ENCODE results near the gene DIDO1.

DIDO1 gene

GRCh38 chr20:62947532-62948300 lies 21.4 kb upstream of the DIDO1 start:
- H3K4me1 Mint-ChIP-seq (ENCODE audit: low read depth), result peaks cover 14% of the 10 kb centered on the region
- no peak overlapping the region for H3K4me3 Mint-ChIP-seq
- no peaks in the 10 kb centered on the region for H3K27me3 Mint-ChIP-seq
- H3K9me3 Mint-ChIP-seq, result no peaks in the 10 kb centered on the region
- no peak for DNase-seq
- H3K36me3 Mint-ChIP-seq (ENCODE audit: low read depth), result peaks cover 83% of the 10 kb centered on the region
- no peak overlapping the region for H3K27ac Mint-ChIP-seq

- no peaks in the 10 kb centered on the region for H3K27me3 Mint-ChIP-seq
Measured at GRCh38 chr20:62946918-62947317, 20.6 kb upstream of the DIDO1 start.

GRCh38 chr20:62945771-62946339 lies 19.6 kb upstream of the DIDO1 start:
- Mint-ChIP-seq H3K9me3 (no peaks in the 10 kb centered on the region), H3K27me3 (no peaks in the 10 kb centered on the region), H3K4me1 (ENCODE audit: low read depth) (peaks cover 23% of the 10 kb centered on the region), H3K27ac (no peak overlapping the region), H3K36me3 (ENCODE audit: low read depth) (peaks cover 100% of the 10 kb centered on the region), H3K4me3 (no peak overlapping the region)
- no peak for DNase-seq

More at GRCh38 chr20:62946918-62947317, 20.6 kb upstream of the DIDO1 start:
- Mint-ChIP-seq H3K36me3 (ENCODE audit: low read depth) (peaks cover 91% of the 10 kb centered on the region), H3K4me3 (no peak overlapping the region), H3K4me1 (ENCODE audit: low read depth) (peaks cover 15% of the 10 kb centered on the region), H3K27ac (peak overlapping the region; percentile 16), H3K9me3 (no peaks in the 10 kb centered on the region)
- no peak for DNase-seq

- DNase-seq, result no peak
- H3K4me1 Mint-ChIP-seq (ENCODE audit: low read depth), result peaks cover 28% of the 10 kb centered on the region
- no peak overlapping the region for H3K4me3 Mint-ChIP-seq
- peaks cover 95% of the 10 kb centered on the region for H3K36me3 Mint-ChIP-seq (ENCODE audit: low read depth)
- H3K27me3 Mint-ChIP-seq, result no peaks in the 10 kb centered on the region
- peak overlapping the region; percentile 34 for H3K27ac Mint-ChIP-seq
- no peaks in the 10 kb centered on the region for H3K9me3 Mint-ChIP-seq
Measured at GRCh38 chr20:62944746-62945145, 18.4 kb upstream of the DIDO1 start.

GRCh38 chr20:62944184-62944583 lies 17.9 kb upstream of the DIDO1 start:
- H3K9me3 Mint-ChIP-seq, result no peaks in the 10 kb centered on the region
- H3K27me3 Mint-ChIP-seq, result no peaks in the 10 kb centered on the region
- no peak for DNase-seq
- H3K27ac Mint-ChIP-seq, result peak overlapping the region; percentile 34
- peaks cover 94% of the 10 kb centered on the region for H3K36me3 Mint-ChIP-seq (ENCODE audit: low read depth)
- no peak overlapping the region for H3K4me3 Mint-ChIP-seq
- peaks cover 33% of the 10 kb centered on the region for H3K4me1 Mint-ChIP-seq (ENCODE audit: low read depth)

GRCh38 chr20:62943396-62943795 lies 17.1 kb upstream of the DIDO1 start:
- Mint-ChIP-seq H3K9me3 (no peaks in the 10 kb centered on the region), H3K36me3 (ENCODE audit: low read depth) (peaks cover 94% of the 10 kb centered on the region), H3K4me3 (no peak overlapping the region), H3K4me1 (ENCODE audit: low read depth) (peaks cover 35% of the 10 kb centered on the region), H3K27ac (peak overlapping the region; percentile 37), H3K27me3 (no peaks in the 10 kb centered on the region)
- no peak for DNase-seq

- Mint-ChIP-seq H3K9me3 (no peaks in the 10 kb centered on the region), H3K36me3 (ENCODE audit: low read depth) (peaks cover 88% of the 10 kb centered on the region), H3K27ac (no peak overlapping the region), H3K27me3 (no peaks in the 10 kb centered on the region), H3K4me1 (ENCODE audit: low read depth) (peaks cover 35% of the 10 kb centered on the region), H3K4me3 (no peak overlapping the region)
- no peak for DNase-seq
Measured at GRCh38 chr20:62942456-62942855, 16.2 kb upstream of the DIDO1 start.

GRCh38 chr20:62941792-62942191 lies 15.5 kb upstream of the DIDO1 start:
- H3K27me3 Mint-ChIP-seq, result no peaks in the 10 kb centered on the region
- H3K4me1 Mint-ChIP-seq (ENCODE audit: low read depth), result peaks cover 36% of the 10 kb centered on the region
- no peak for DNase-seq
- peaks cover 86% of the 10 kb centered on the region for H3K36me3 Mint-ChIP-seq (ENCODE audit: low read depth)
- no peak overlapping the region for H3K4me3 Mint-ChIP-seq
- peak overlapping the region; percentile 68 for H3K27ac Mint-ChIP-seq
- H3K9me3 Mint-ChIP-seq, result no peaks in the 10 kb centered on the region

- no peak for DNase-seq
- peak overlapping the region; percentile 44 for H3K27ac Mint-ChIP-seq
- H3K36me3 Mint-ChIP-seq (ENCODE audit: low read depth), result peaks cover 78% of the 10 kb centered on the region
- peaks cover 37% of the 10 kb centered on the region for H3K4me1 Mint-ChIP-seq (ENCODE audit: low read depth)
- no peaks in the 10 kb centered on the region for H3K27me3 Mint-ChIP-seq
- no peaks in the 10 kb centered on the region for H3K9me3 Mint-ChIP-seq
- no peak overlapping the region for H3K4me3 Mint-ChIP-seq
Measured at GRCh38 chr20:62940875-62941274, 14.6 kb upstream of the DIDO1 start.

GRCh38 chr20:62938105-62938888 lies 12.0 kb upstream of the DIDO1 start, which contains the start of gene GID8:
GID8 (plus strand) TSS chr20:62938147; CDS start chr20:62941503, 3,356 bp downstream.
- Mint-ChIP-seq H3K36me3 (ENCODE audit: low read depth) (peaks cover 52% of the 10 kb centered on the region), H3K4me3 (peak within 1 kb of the TSS; percentile 88), H3K9me3 (no peaks in the 10 kb centered on the region), H3K4me1 (ENCODE audit: low read depth) (peaks cover 33% of the 10 kb centered on the region), H3K27me3 (no peaks in the 10 kb centered on the region), H3K27ac (peak within 1 kb of the TSS; percentile 98)
- DNase-seq, result peak; percentile 72

GRCh38 chr20:62937268-62938104 lies 11.2 kb upstream of the DIDO1 start:
- H3K27me3 Mint-ChIP-seq, result no peaks in the 10 kb centered on the region
- no peak overlapping the region for H3K4me3 Mint-ChIP-seq
- DNase-seq, result peak; percentile 97
- H3K4me1 Mint-ChIP-seq (ENCODE audit: low read depth), result peaks cover 33% of the 10 kb centered on the region
- H3K36me3 Mint-ChIP-seq (ENCODE audit: low read depth), result peaks cover 44% of the 10 kb centered on the region
- H3K27ac Mint-ChIP-seq, result peak overlapping the region; percentile 98
- H3K9me3 Mint-ChIP-seq, result no peaks in the 10 kb centered on the region

GRCh38 chr20:62935968-62936585 lies 9.8 kb upstream of the DIDO1 start:
- Mint-ChIP-seq H3K4me3 (no peak overlapping the region), H3K27ac (peak overlapping the region; percentile 98), H3K9me3 (no peaks in the 10 kb centered on the region), H3K4me1 (ENCODE audit: low read depth) (peaks cover 29% of the 10 kb centered on the region), H3K27me3 (no peaks in the 10 kb centered on the region), H3K36me3 (ENCODE audit: low read depth) (peaks cover 39% of the 10 kb centered on the region)
- DNase-seq, result no peak

- Mint-ChIP-seq H3K9me3 (no peaks in the 10 kb centered on the region), H3K27ac (no peak overlapping the region), H3K4me1 (ENCODE audit: low read depth) (peaks cover 29% of the 10 kb centered on the region), H3K4me3 (no peak overlapping the region), H3K27me3 (no peaks in the 10 kb centered on the region), H3K36me3 (ENCODE audit: low read depth) (peaks cover 34% of the 10 kb centered on the region)
- DNase-seq, result no peak
Measured at GRCh38 chr20:62935204-62935967, 9.1 kb upstream of the DIDO1 start.
